T-cell (primary cell): ENCODE measurements around the gene FOXL3. TPM values are rescaled to one million over a fixed set of nuclear protein-coding genes. Genes with fewer than 3 reads are reported as not detected.

Experiments
- ATAC-seq, 4 experiments: fragments of 200-7000 bp in 3 of 4; fragments of 150-1000 bp in 1 of 4; cut with Tn5 transposase; replicated peaks in 1 of 4; 1 replicate in 3 of 4; 2 replicates in 1 of 4; pipeline ENCODE4 v1.10.0; 2021; ENCODE audit warnings: moderate library complexity in 3 of 4, mild to moderate bottlenecking in 2 of 4, moderate number of reproducible peaks in 1 of 4
- CTCF ChIA-PET, 2 donors: fragments of 300-600 bp; sonication (Branson Sonifier 250); formaldehyde crosslinking; loops; one replicate each; lab custom pipeline; 2022; ENCODE audit warnings: antibody characterized with exemption in 2 of 2; lab: Charles Lee
- POLR2A ChIA-PET, 2 donors: fragments of 300-600 bp; sonication (Branson Sonifier 250); formaldehyde crosslinking; loops; one replicate each; lab custom pipeline; 2022; ENCODE audit warnings: antibody characterized with exemption in 2 of 2; lab: Charles Lee
- DNase-seq, 35 experiments: peaks; one replicate each; pipeline versions ENCODE4 v3.0.0 to v3.0.0-alpha.2; 2013 to 2023
- H3K27ac ChIP-seq: one replicate; pipeline ENCODE4 v1.5.1; 2013; ENCODE audit warnings: low read length
- H3K27me3 ChIP-seq, 2 experiments: replicated peaks in 1 of 2; 1 replicate in 1 of 2; 2 replicates in 1 of 2; pipeline versions ENCODE4 v1.6.1 to v1.7.0; 2013; ENCODE audit warnings: low read length in 1 of 2, mixed read lengths in 1 of 2; ENCODE audit not compliant: control insufficient read depth in 2 of 2, insufficient read depth in 2 of 2; ENCODE audit errors: extremely low read depth in 1 of 2
- H3K36me3 ChIP-seq, 2 donors: 1 replicate in 1 of 2; 2 replicates in 1 of 2; pipeline versions ENCODE4 v1.6.1 to v1.7.0; 2013; ENCODE audit warnings: low read length in 1 of 2; ENCODE audit not compliant: control insufficient read depth in 2 of 2, insufficient read depth in 1 of 2; ENCODE audit errors: extremely low read depth in 1 of 2
- H3K4me1 ChIP-seq, 2 experiments: 1 replicate in 1 of 2; 2 replicates in 1 of 2; pipeline versions ENCODE4 v1.6.1 to v1.7.0; 2013; ENCODE audit warnings: low read length in 2 of 2, mixed read lengths in 1 of 2; ENCODE audit not compliant: insufficient read depth in 2 of 2, control insufficient read depth in 1 of 2; ENCODE audit errors: extremely low read depth in 1 of 2
- H3K4me3 ChIP-seq, 2 donors: 1 replicate in 1 of 2; 2 replicates in 1 of 2; pipeline versions ENCODE4 v1.5.1 to v1.7.0; 2013; ENCODE audit warnings: mild to moderate bottlenecking in 2 of 2, low read length in 1 of 2, moderate library complexity in 1 of 2; ENCODE audit not compliant: control insufficient read depth in 1 of 2; ENCODE audit errors: extremely low read depth in 1 of 2
- H3K9me3 ChIP-seq: 2 replicates; pipeline ENCODE4 v1.7.0; 2013
- H3K27ac Mint-ChIP-seq, 2 donors: one replicate each; pipeline ENCODE4 v1.8.0; 2020 to 2021; ENCODE audit warnings: mild to moderate bottlenecking in 2 of 2, mixed read lengths in 2 of 2
- H3K27me3 Mint-ChIP-seq, 2 donors: one replicate each; pipeline ENCODE4 v1.8.0; 2021 to 2022; ENCODE audit warnings: mixed read lengths in 2 of 2
- H3K36me3 Mint-ChIP-seq: one replicate; pipeline ENCODE4 v1.8.0; 2021; ENCODE audit warnings: mixed read lengths
- H3K4me1 Mint-ChIP-seq, 3 donors: one replicate each; pipeline ENCODE4 v1.8.0; 2020 to 2022; ENCODE audit warnings: mixed read lengths in 3 of 3, mild to moderate bottlenecking in 1 of 3
- H3K4me3 Mint-ChIP-seq, 3 donors: one replicate each; pipeline ENCODE4 v1.8.0; 2020 to 2022; ENCODE audit warnings: mild to moderate bottlenecking in 3 of 3, mixed read lengths in 3 of 3, moderate library complexity in 3 of 3
- H3K9me3 Mint-ChIP-seq, 3 donors: one replicate each; pipeline ENCODE4 v1.8.0; 2020 to 2022; ENCODE audit warnings: mixed read lengths in 3 of 3
- WGBS: methylation state at CpG from one replicate; pipeline ENCODE4 v1.1.5; 2013; ENCODE audit warnings: missing lambda C conversion rate; ENCODE audit not compliant: insufficient coverage; 5-methylcytosine and 5-hydroxymethylcytosine counted together
- total RNA-seq, 35 experiments: library from RNA in 6 of 35; stranded (reverse) in 6 of 35; fragments of 120-200 nt in 1 of 35; gene quantifications; one replicate each; pipeline versions ENCODE4 v1.2.1 to v1.2.4 and lab custom pipeline; 2013 to 2026

Gene FOXL3
- total RNA-seq, 5 donors from 2014 or later (not counting 1 experiment from before 2014, with no cell fraction given), result not detected

GRCh38 chr7:284762-285722 is 4.9 kb upstream of the FOXL3 start:
- Histone ChIP-seq H3K36me3 (no peaks in the 10 kb centered on the region), H3K4me3 (no peak overlapping the region), H3K9me3 (no peaks in the 10 kb centered on the region), H3K27ac (no peak overlapping the region), H3K27me3 (peaks cover 0 to 50% of the 10 kb centered on the region in 2 experiments), H3K4me1 (no peaks in the 10 kb centered on the region)
- WGBS, result 73% methylated on average over 27 of the region's 37 CpGs
- H3K27me3 Mint-ChIP-seq, result peaks cover 29 to 42% of the 10 kb centered on the region in 2 donors
- DNase-seq (no peak), ATAC-seq (no peak)
- ChIA-PET CTCF (no interaction called here), POLR2A (interaction anchor here (0.6 to 0.8 kb wide), 2 partner anchors 509 to 1101 kb away, joined by 3 to 5 read pairs; no protein-coding TSS in a partner anchor)
- H3K36me3 Mint-ChIP-seq, result no peaks in the 10 kb centered on the region
- no peak overlapping the region for H3K27ac Mint-ChIP-seq
- H3K9me3 Mint-ChIP-seq, result peaks cover 0 to 3% (median 0%) of the 10 kb centered on the region in 3 donors
- no peaks in the 10 kb centered on the region for H3K4me1 Mint-ChIP-seq
- H3K4me3 Mint-ChIP-seq, result no peak overlapping the region

- Histone ChIP-seq H3K36me3 (no peaks in the 10 kb centered on the region), H3K9me3 (no peaks in the 10 kb centered on the region), H3K27me3 (peaks cover 0 to 50% of the 10 kb centered on the region in 2 experiments), H3K4me3 (no peak overlapping the region), H3K4me1 (peaks cover 0 to 2% of the 10 kb centered on the region in 2 experiments), H3K27ac (no peak overlapping the region)
- H3K36me3 Mint-ChIP-seq, result no peaks in the 10 kb centered on the region
- peaks cover 23 to 42% of the 10 kb centered on the region in 2 donors for H3K27me3 Mint-ChIP-seq
- no peak for DNase-seq
- no peak overlapping the region for H3K27ac Mint-ChIP-seq
- ChIA-PET CTCF (no interaction called here), POLR2A (interaction anchor here in 1 of 2 donors (0.6 kb wide), 1 partner anchor 508 kb away, joined by 5 read pairs; no protein-coding TSS in a partner anchor)
- ATAC-seq, result no peak
- no peak overlapping the region for H3K4me3 Mint-ChIP-seq
- WGBS, result 81% methylated on average over 16 of the region's 16 CpGs
- H3K4me1 Mint-ChIP-seq, result no peaks in the 10 kb centered on the region
- peaks cover 0 to 3% (median 0%) of the 10 kb centered on the region in 3 donors for H3K9me3 Mint-ChIP-seq
Measured at GRCh38 chr7:285731-286130, 4.2 kb upstream of the FOXL3 start.

GRCh38 chr7:286266-286665 is 3.7 kb upstream of the FOXL3 start:
- no peaks in the 10 kb centered on the region for H3K4me1 Mint-ChIP-seq
- H3K36me3 ChIP-seq, result no peaks in the 10 kb centered on the region

GRCh38 chr7:288671-289101 is 1.3 kb upstream of the FOXL3 start:
- H3K4me1 ChIP-seq, result peaks cover 0 to 2% of the 10 kb centered on the region in 2 experiments
- DNase-seq (no peak), ATAC-seq (no peak)
- peaks cover 5 to 66% of the 10 kb centered on the region in 2 experiments for H3K27me3 ChIP-seq
- no peaks in the 10 kb centered on the region for H3K36me3 ChIP-seq
- no peaks in the 10 kb centered on the region for H3K9me3 Mint-ChIP-seq
- H3K4me3 Mint-ChIP-seq, result no peak overlapping the region
- peaks cover 25 to 56% of the 10 kb centered on the region in 2 donors for H3K27me3 Mint-ChIP-seq
- 63% methylated on average over 10 of the region's 14 CpGs for WGBS
- H3K27ac ChIP-seq, result no peak overlapping the region
- ChIA-PET CTCF (interaction anchor here in 1 of 2 donors (0.6 kb wide), 1 partner anchor 433 kb away, joined by 5 read pairs; no protein-coding TSS in a partner anchor), POLR2A (no interaction called here)
- H3K4me3 ChIP-seq, result no peak overlapping the region
- H3K9me3 ChIP-seq, result no peaks in the 10 kb centered on the region
- no peaks in the 10 kb centered on the region for H3K4me1 Mint-ChIP-seq
- no peak overlapping the region for H3K27ac Mint-ChIP-seq
- no peaks in the 10 kb centered on the region for H3K36me3 Mint-ChIP-seq

More at GRCh38 chr7:286266-286665, 3.7 kb upstream of the FOXL3 start:
- Mint-ChIP-seq H3K9me3 (peaks cover 0 to 3% (median 0%) of the 10 kb centered on the region in 3 donors), H3K27me3 (peaks cover 19 to 42% of the 10 kb centered on the region in 2 donors), H3K27ac (no peak overlapping the region), H3K36me3 (no peaks in the 10 kb centered on the region), H3K4me3 (no peak overlapping the region)
- POLR2A ChIA-PET, result no interaction called here
- no peak overlapping the region for H3K27ac ChIP-seq
- no peak overlapping the region for H3K4me3 ChIP-seq
- peaks cover 0 to 2% of the 10 kb centered on the region in 2 experiments for H3K4me1 ChIP-seq
- H3K9me3 ChIP-seq, result no peaks in the 10 kb centered on the region
- CTCF ChIA-PET, result no interaction called here
- 82% methylated on average over 15 of the region's 18 CpGs for WGBS
- DNase-seq (no peak), ATAC-seq (no peak)
- H3K27me3 ChIP-seq, result peaks cover 0 to 52% of the 10 kb centered on the region in 2 experiments

- Histone ChIP-seq H3K27ac (no peak overlapping the region), H3K4me1 (peaks cover 0 to 2% of the 10 kb centered on the region in 2 experiments), H3K9me3 (no peaks in the 10 kb centered on the region), H3K36me3 (no peaks in the 10 kb centered on the region), H3K4me3 (no peak overlapping the region), H3K27me3 (peaks cover 5 to 72% of the 10 kb centered on the region in 2 experiments)
- no peak for DNase-seq
- Mint-ChIP-seq H3K27me3 (peaks cover 25 to 61% of the 10 kb centered on the region in 2 donors), H3K36me3 (no peaks in the 10 kb centered on the region), H3K9me3 (no peaks in the 10 kb centered on the region), H3K27ac (no peak overlapping the region), H3K4me3 (no peak overlapping the region), H3K4me1 (no peaks in the 10 kb centered on the region)
- WGBS, result 19% methylated on average over 46 of the region's 46 CpGs
- ChIA-PET POLR2A (no interaction called here), CTCF (no interaction called here)
- no peak for ATAC-seq
Measured at GRCh38 chr7:289209-289755, 688 bp upstream of the FOXL3 start.

GRCh38 chr7:290554-291372 is 793 bp downstream of the FOXL3 start:
- Histone ChIP-seq H3K27me3 (peaks cover 5 to 75% of the 10 kb centered on the region in 2 experiments), H3K4me3 (no peak overlapping the region), H3K4me1 (peaks cover 0 to 2% of the 10 kb centered on the region in 2 experiments), H3K27ac (no peak overlapping the region), H3K36me3 (no peaks in the 10 kb centered on the region), H3K9me3 (no peaks in the 10 kb centered on the region)
- ChIA-PET CTCF (no interaction called here), POLR2A (no interaction called here)
- H3K4me1 Mint-ChIP-seq, result no peaks in the 10 kb centered on the region
- peaks cover 25 to 56% of the 10 kb centered on the region in 2 donors for H3K27me3 Mint-ChIP-seq
- H3K4me3 Mint-ChIP-seq, result no peak overlapping the region
- H3K27ac Mint-ChIP-seq, result no peak overlapping the region
- ATAC-seq (no peak), DNase-seq (no peak)
- H3K36me3 Mint-ChIP-seq, result no peaks in the 10 kb centered on the region
- WGBS, result 23% methylated on average over 85 of the region's 102 CpGs
- no peaks in the 10 kb centered on the region for H3K9me3 Mint-ChIP-seq
